Fibroblast of lung (primary cell): ENCODE data around the gene LZTS3. TPM values are rescaled to one million over a fixed set of nuclear protein-coding genes. Genes with fewer than 3 reads are reported as not detected.
"Not testable (repeated sequence)": the region's sequence is repeated elsewhere in the genome, so short reads cannot be mapped to it uniquely, and the experiment has no call there.

Experiments
- DNase-seq, 2 donors: peaks; one replicate each; pipeline versions ENCODE4 v3.0.0 to v3.0.0-alpha.2; 2010; ENCODE audit warnings: low read depth in 2 of 2
- H2AFZ ChIP-seq: 2 replicates; pipeline ENCODE4 v1.5.1; 2012; ENCODE audit warnings: low read length, control low read depth, inconsistent platforms
- H3K27ac ChIP-seq: 2 replicates; pipeline ENCODE4 v1.5.1; 2011; ENCODE audit warnings: low read length, control low read depth; ENCODE audit not compliant: insufficient read depth
- H3K27me3 ChIP-seq: 2 replicates; pipeline ENCODE4 v1.5.1; 2011; ENCODE audit warnings: mild to moderate bottlenecking, low read length; ENCODE audit not compliant: control insufficient read depth, insufficient read depth
- H3K36me3 ChIP-seq: 2 replicates; pipeline ENCODE4 v1.5.1; 2011; ENCODE audit warnings: low read length; ENCODE audit not compliant: control insufficient read depth, insufficient read depth
- H3K4me1 ChIP-seq: 2 replicates; pipeline ENCODE4 v1.5.1; 2011; ENCODE audit warnings: low read length; ENCODE audit not compliant: control insufficient read depth, insufficient read depth; ENCODE audit errors: extremely low read depth
- H3K4me2 ChIP-seq: 2 replicates; pipeline ENCODE4 v1.5.1; 2011; ENCODE audit warnings: low read length, control low read depth; ENCODE audit not compliant: insufficient read depth; ENCODE audit errors: extremely low read depth
- H3K4me3 ChIP-seq, 4 experiments: fragments of 200-600 bp in 1 of 4; sonication (generic) in 1 of 4; replicated peaks in 1 of 4; 2 replicates each; pipeline ENCODE4 v1.5.1; 2011 to 2016; ENCODE audit warnings: low read length in 4 of 4, low read depth in 3 of 4, mild to moderate bottlenecking in 3 of 4, control low read depth in 2 of 4, inconsistent platforms in 1 of 4, mixed read lengths in 1 of 4; ENCODE audit not compliant: insufficient read depth in 1 of 4; ENCODE audit errors: control extremely low read depth in 1 of 4
- H3K79me2 ChIP-seq: 2 replicates; pipeline ENCODE4 v1.5.1; 2012; ENCODE audit warnings: mild to moderate bottlenecking, low read length, inconsistent platforms; ENCODE audit not compliant: control insufficient read depth, insufficient read depth
- H3K9ac ChIP-seq: 2 replicates; pipeline ENCODE4 v1.5.1; 2011; ENCODE audit warnings: mild to moderate bottlenecking, low read length, control low read depth; ENCODE audit not compliant: insufficient read depth
- H3K9me3 ChIP-seq: 2 replicates; pipeline ENCODE4 v1.5.1; 2012; ENCODE audit warnings: low read depth, low read length; ENCODE audit not compliant: control insufficient read depth, insufficient read depth
- H4K20me1 ChIP-seq: 2 replicates; pipeline ENCODE4 v1.5.1; 2011; ENCODE audit warnings: low read length; ENCODE audit not compliant: control insufficient read depth, insufficient read depth; ENCODE audit errors: extremely low read depth
- EZH2 ChIP-seq: IDR thresholded peaks from 2 replicates; pipeline ENCODE4 v1.5.1; 2012; ENCODE audit warnings: low read length, control low read depth, mild to moderate bottlenecking; ENCODE audit errors: missing control alignments
- polyA plus RNA-seq, 2 donors: library from polyadenylated mRNA; depleted of rRNA in 1 of 2; stranded (reverse) in 1 of 2; unstranded in 1 of 2; fragments of >200 nt; gene quantifications; 2 replicates each; pipeline ENCODE4 v1.2.1, GENCODE V29; 2011 to 2012; ENCODE audit warnings: missing spikeins in 1 of 2
- total RNA-seq: library from RNA; depleted of rRNA; stranded (reverse); fragments of >200 nt; gene quantifications from 2 replicates; pipeline ENCODE4 v1.2.1, GENCODE V29; 2014
- TF ChIP-seq, protein P1 (sequence below), 2 donors: IDR thresholded peaks in 1 of 2; conservative IDR thresholded peaks in 1 of 2; 1 replicate in 1 of 2; 2 replicates in 1 of 2; pipeline ENCODE4 v1.5.1; 2011 to 2012; ENCODE audit warnings: low read length in 2 of 2, control low read depth in 1 of 2, inconsistent platforms in 1 of 2, low read depth in 1 of 2, mild to moderate bottlenecking in 1 of 2

Gene LZTS3
- total and polyA plus RNA-seq, 2 donors (not counting 1 experiment from before 2014, with no cell fraction given): 2.6 to 6.1 TPM

DNA sequence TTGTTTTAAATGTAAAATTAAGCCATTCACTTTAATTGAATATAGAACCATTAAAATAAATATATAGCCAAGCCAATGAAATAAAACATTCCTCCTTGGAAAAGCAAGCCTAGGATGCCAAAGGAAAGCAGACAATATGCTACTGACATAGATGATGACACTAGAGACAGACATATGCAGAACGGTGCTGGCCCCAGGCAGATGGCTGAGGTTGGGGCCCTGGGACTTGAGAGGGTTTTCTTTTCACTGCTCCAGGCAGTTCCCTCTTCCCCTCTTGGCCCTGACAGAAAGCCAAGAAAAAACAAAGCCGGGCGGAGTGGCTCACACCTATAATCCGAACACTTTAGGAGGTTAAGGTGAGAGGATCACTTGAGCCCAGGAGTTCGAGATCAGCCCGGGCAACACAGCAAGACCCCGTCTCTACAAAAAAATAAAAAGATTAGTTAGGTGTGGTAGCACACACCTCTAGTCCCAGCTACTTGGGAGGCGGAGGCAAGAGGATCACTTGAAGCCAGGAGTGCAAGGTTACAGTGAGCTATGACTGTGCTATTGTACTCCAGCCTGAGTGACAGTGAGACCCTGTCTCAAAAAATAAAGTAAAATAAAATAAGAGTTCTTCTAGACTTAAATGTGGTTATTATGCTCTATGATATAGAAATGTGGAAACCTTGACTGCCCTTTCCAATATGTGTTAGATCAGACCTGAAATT, 44.9 kb downstream of the LZTS3 start:
- TF ChIP-seq, protein P1, sequence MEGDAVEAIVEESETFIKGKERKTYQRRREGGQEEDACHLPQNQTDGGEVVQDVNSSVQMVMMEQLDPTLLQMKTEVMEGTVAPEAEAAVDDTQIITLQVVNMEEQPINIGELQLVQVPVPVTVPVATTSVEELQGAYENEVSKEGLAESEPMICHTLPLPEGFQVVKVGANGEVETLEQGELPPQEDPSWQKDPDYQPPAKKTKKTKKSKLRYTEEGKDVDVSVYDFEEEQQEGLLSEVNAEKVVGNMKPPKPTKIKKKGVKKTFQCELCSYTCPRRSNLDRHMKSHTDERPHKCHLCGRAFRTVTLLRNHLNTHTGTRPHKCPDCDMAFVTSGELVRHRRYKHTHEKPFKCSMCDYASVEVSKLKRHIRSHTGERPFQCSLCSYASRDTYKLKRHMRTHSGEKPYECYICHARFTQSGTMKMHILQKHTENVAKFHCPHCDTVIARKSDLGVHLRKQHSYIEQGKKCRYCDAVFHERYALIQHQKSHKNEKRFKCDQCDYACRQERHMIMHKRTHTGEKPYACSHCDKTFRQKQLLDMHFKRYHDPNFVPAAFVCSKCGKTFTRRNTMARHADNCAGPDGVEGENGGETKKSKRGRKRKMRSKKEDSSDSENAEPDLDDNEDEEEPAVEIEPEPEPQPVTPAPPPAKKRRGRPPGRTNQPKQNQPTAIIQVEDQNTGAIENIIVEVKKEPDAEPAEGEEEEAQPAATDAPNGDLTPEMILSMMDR (conservative IDR thresholded peaks at IDR 0.05 in 1 of 2, IDR thresholded peaks at IDR 0.05 in 1 of 2; ENCODE audit: low read depth in 1 of 2, low read length in 2 of 2): no peak
- TF ChIP-seq EZH2: no peak
- H3K9ac ChIP-seq: no peak overlapping the region
- no peaks in the 10 kb centered on the region for H3K36me3 ChIP-seq
- no peaks in the 10 kb centered on the region for H3K4me1 ChIP-seq
- H3K79me2 ChIP-seq: no peaks in the 10 kb centered on the region
- no peak overlapping the region for H3K27ac ChIP-seq
- no peaks in the 10 kb centered on the region for H3K27me3 ChIP-seq
- H3K4me2 ChIP-seq: no peak overlapping the region
- H4K20me1 ChIP-seq: no peaks in the 10 kb centered on the region
- H2AFZ ChIP-seq: no peak overlapping the region
- H3K9me3 ChIP-seq: no peaks in the 10 kb centered on the region
- no peak overlapping the region for H3K4me3 ChIP-seq
- DNase-seq: no peak

DNA sequence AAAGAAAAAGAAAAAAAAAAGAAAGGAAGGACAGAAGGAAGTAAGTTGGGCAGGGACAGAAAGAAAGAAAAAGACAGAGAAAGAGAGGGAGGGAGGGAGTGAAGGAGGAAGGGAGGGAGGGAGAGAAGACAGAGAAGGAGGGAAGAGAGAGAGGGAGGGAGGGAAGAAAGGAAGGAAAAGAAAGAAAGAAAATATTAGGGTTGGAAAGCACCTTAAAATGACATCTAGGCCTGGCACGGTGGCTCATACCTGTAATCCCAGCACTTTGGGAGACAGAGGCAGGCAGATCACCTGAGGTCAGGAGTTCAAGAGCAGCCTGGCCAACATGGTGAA, 46.9 kb downstream of the LZTS3 start:
- no peaks in the 10 kb centered on the region for H3K27me3 ChIP-seq
- DNase-seq: no peak
- no peak overlapping the region for H3K27ac ChIP-seq
- H3K4me1 ChIP-seq: no peaks in the 10 kb centered on the region
- no peaks in the 10 kb centered on the region for H4K20me1 ChIP-seq
- H3K4me3 ChIP-seq: no peak overlapping the region
- no peak for TF ChIP-seq EZH2
- TF ChIP-seq, protein P1 (conservative IDR thresholded peaks at IDR 0.05 in 1 of 2, IDR thresholded peaks at IDR 0.05 in 1 of 2; ENCODE audit: low read depth in 1 of 2, low read length in 2 of 2): no peak
- H2AFZ ChIP-seq: no peak overlapping the region
- H3K79me2 ChIP-seq: no peaks in the 10 kb centered on the region
- peaks cover 6% of the 10 kb centered on the region for H3K36me3 ChIP-seq
- no peak overlapping the region for H3K9ac ChIP-seq
- no peak overlapping the region for H3K4me2 ChIP-seq
- H3K9me3 ChIP-seq: no peaks in the 10 kb centered on the region

DNA sequence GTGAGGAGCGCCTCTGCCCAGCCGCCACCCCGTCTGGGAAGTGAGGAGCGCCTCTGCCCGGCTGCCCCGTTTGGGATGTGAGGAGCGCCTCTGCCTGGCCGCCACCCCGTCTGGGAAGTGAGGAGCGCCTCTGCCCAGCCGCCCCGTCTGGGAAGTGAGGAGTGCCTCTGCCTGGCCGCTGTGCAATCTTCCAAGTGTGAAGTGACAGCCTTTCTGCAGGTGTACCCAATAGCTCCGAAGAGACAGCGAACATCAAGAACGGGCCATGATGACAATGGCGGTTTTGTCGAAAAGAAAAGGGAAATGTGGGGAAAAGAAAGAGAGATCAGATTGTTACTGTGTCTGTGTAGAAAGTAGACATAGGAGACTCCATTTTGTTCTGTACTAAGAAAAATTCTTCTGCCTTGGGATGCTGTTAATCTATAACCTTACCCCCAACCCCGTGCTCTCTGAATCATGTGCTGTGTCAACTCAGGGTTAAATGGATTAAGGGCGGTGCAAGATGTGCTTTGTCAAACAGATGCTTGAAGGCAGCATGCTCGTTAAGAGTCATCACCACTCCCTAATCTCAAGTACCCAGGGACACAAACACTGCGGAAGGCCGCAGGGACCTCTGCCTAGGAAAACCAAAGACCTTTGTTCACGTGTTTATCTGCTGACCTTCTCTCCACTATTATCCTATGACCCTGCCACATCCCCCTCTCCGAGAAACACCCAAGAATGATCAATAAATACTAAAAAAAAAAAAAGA, 47.4 kb downstream of the LZTS3 start:
- not testable (repeated sequence) for DNase-seq, H3K4me3 ChIP-seq, H3K9ac ChIP-seq

DNA sequence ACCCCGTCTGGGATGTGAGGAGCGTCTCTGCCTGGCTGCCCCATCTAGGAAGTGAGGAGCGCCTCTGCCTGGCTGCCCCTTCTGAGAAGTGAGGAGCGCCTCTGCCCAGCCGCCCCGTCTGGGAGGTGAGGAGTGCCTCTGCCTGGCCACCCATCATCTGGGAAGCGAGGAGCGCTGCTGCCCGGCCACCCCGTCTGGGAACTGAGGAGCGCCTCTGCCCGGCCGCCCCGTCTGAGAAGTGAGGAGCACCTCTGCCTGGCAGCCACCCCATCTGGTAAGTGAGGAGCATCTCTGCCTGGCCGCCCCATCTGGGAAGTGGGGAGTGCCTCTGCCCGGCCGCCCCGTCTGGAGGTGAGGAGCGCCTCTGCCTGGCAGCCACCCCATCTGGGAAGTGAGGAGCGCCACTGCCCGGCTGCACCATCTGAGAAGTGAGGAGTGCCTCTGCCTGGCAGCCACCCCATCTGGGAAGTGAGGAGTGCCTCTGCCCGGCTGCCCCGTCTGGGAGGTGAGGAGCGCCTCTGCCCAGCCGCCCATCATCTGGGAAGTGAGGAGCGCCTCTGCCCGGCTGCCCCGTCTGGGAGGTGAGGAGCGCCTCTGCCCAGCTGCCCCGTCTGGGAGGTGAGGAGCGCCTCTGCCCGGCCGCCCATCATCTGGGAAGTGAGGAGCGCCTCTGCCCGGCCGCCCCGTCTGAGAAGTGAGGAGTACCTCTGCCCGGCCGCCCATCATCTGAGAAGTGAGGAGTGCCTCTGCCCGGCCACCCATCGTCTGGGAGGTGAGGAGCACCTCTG, 48.4 kb downstream of the LZTS3 start:
- not testable (repeated sequence) for H3K4me1 ChIP-seq, DNase-seq, H3K4me3 ChIP-seq, H4K20me1 ChIP-seq, H3K4me2 ChIP-seq, H3K36me3 ChIP-seq, H3K9ac ChIP-seq, H3K79me2 ChIP-seq, H3K27me3 ChIP-seq, H2AFZ ChIP-seq, H3K27ac ChIP-seq, H3K9me3 ChIP-seq

More for the DNA sequence above, 47.4 kb downstream of the LZTS3 start:
- H2AFZ ChIP-seq, H3K4me2 ChIP-seq, H3K27ac ChIP-seq, H4K20me1 ChIP-seq, H3K27me3 ChIP-seq, H3K36me3 ChIP-seq, H3K4me1 ChIP-seq, H3K79me2 ChIP-seq, H3K9me3 ChIP-seq: not testable (repeated sequence)

DNA sequence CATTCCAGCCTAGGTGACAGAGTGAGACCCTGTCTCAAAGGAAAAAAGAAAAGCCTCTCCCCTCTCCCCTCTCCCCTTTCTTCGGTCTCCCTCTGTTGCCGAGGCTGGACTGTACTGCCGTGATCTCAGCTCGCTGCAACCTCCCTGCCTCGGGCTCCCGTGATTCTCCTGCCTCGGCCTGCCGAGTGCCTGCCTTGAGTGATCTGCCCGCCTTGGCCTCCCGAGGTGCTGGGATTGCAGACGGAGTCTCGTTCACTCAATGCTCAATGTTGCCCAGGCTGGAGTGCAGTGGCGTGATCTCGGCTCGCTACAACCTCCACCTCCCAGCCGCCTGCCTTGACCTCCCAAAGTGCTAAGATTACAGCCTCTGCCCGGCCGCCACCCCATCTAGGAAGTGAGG, 49.2 kb downstream of the LZTS3 start:
- H3K79me2 ChIP-seq, H4K20me1 ChIP-seq, H3K4me1 ChIP-seq, H3K27ac ChIP-seq, H2AFZ ChIP-seq, DNase-seq, H3K27me3 ChIP-seq, H3K36me3 ChIP-seq, H3K9ac ChIP-seq, H3K4me2 ChIP-seq, H3K9me3 ChIP-seq, H3K4me3 ChIP-seq: not testable (repeated sequence)
